GM19324 (cell line): ENCODE data around the gene ITFG2.
A peak's percentile ranks its signal among the peaks of the same experiment; 100 is the strongest.
"Not testable (repeated sequence)": the region's sequence is repeated elsewhere in the genome, so short reads cannot be mapped to it uniquely, and the experiment has no call there.

Experiments used
- ATAC-seq: cut with Tn5 transposase; IDR thresholded peaks from one replicate; pipeline ENCODE4 v1.9.1; 2021; ENCODE audit warnings: mild to moderate bottlenecking, moderate library complexity; ENCODE audit not compliant: unreplicated experiment, low FRiP score

Gene ITFG2

GRCh38 chr12:2812290-2813213, at the start of gene ITFG2:
TSS of gene ITFG2 (plus strand) at chr12:2812668. CDS start at chr12:2812761, 93 bp downstream.
- ATAC-seq = peak; percentile 95

- ATAC-seq = no peak
These were observed 48.1 kb upstream of the ITFG2 start for GRCh38 chr12:2764398-2764797.

- no peak for ATAC-seq
These were observed 47.4 kb upstream of the ITFG2 start for GRCh38 chr12:2765052-2765451.

GRCh38 chr12:2765608-2766007, 46.9 kb upstream of the ITFG2 start:
- ATAC-seq = no peak

- ATAC-seq = no peak
These were observed 44.1 kb upstream of the ITFG2 start for GRCh38 chr12:2768224-2768961.

- ATAC-seq = no peak
These were observed 42.5 kb upstream of the ITFG2 start for GRCh38 chr12:2769866-2770533.

- not testable (repeated sequence) for ATAC-seq
These were observed 41.9 kb upstream of the ITFG2 start for GRCh38 chr12:2770544-2770943.

GRCh38 chr12:2772370-2772769, 40.1 kb upstream of the ITFG2 start:
- ATAC-seq = no peak

GRCh38 chr12:2773199-2773875, 39.1 kb upstream of the ITFG2 start:
- no peak for ATAC-seq

GRCh38 chr12:2775431-2775830, 37.0 kb upstream of the ITFG2 start:
- ATAC-seq = no peak

GRCh38 chr12:2776129-2776806, 36.2 kb upstream of the ITFG2 start:
- no peak for ATAC-seq

- ATAC-seq = no peak
These were observed 33.2 kb upstream of the ITFG2 start for GRCh38 chr12:2779281-2779680.

GRCh38 chr12:2783936-2784600, 28.4 kb upstream of the ITFG2 start:
- ATAC-seq = no peak

- no peak for ATAC-seq
These were observed 27.5 kb upstream of the ITFG2 start for GRCh38 chr12:2785017-2785416.

GRCh38 chr12:2791089-2791488, 21.4 kb upstream of the ITFG2 start:
- no peak for ATAC-seq

GRCh38 chr12:2792671-2793500, 19.6 kb upstream of the ITFG2 start:
- no peak for ATAC-seq

GRCh38 chr12:2793561-2793960, 18.9 kb upstream of the ITFG2 start:
- no peak for ATAC-seq

- ATAC-seq = no peak
These were observed 18.2 kb upstream of the ITFG2 start for GRCh38 chr12:2794191-2794735.
